H9 (cell line): ENCODE data around the gene PRTFDC1. TPM values are rescaled to one million over a fixed set of nuclear protein-coding genes. Genes with fewer than 3 reads are reported as not detected.

Experiments
- DNase-seq: peaks from one replicate; pipeline ENCODE4 v3.0.0-alpha.2; 2017
- H2AFZ ChIP-seq: one replicate; pipeline ENCODE4 v1.6.1; 2013; ENCODE audit warnings: mild to moderate bottlenecking, low read length, control low read depth, moderate library complexity
- H2AK5ac ChIP-seq: 2 replicates; pipeline ENCODE4 v1.6.1; 2013; ENCODE audit warnings: low read length, control low read depth, mixed read lengths; ENCODE audit not compliant: insufficient read length
- H2BK120ac ChIP-seq: one replicate; pipeline ENCODE4 v1.6.1; 2013; ENCODE audit warnings: low read depth, mild to moderate bottlenecking, low read length, control low read depth, inconsistent platforms; ENCODE audit not compliant: poor library complexity, severe bottlenecking
- H2BK12ac ChIP-seq: 2 replicates; pipeline ENCODE4 v1.6.1; 2013; ENCODE audit warnings: low read length, control low read depth, mixed read lengths, low read depth; ENCODE audit not compliant: insufficient read length
- H2BK15ac ChIP-seq: 2 replicates; pipeline ENCODE4 v1.6.1; 2013; ENCODE audit warnings: low read depth, low read length, control low read depth
- H2BK20ac ChIP-seq: one replicate; pipeline ENCODE4 v1.6.1; 2013; ENCODE audit warnings: low read depth, mild to moderate bottlenecking, low read length, control low read depth, inconsistent platforms; ENCODE audit not compliant: poor library complexity, severe bottlenecking
- H2BK5ac ChIP-seq: 2 replicates; pipeline ENCODE4 v1.6.1; 2013; ENCODE audit warnings: low read length, control low read depth, mixed read lengths; ENCODE audit not compliant: insufficient read length
- H3K14ac ChIP-seq: 2 replicates; pipeline ENCODE4 v1.6.1; 2013; ENCODE audit warnings: low read length, control low read depth; ENCODE audit not compliant: insufficient read depth
- H3K18ac ChIP-seq: 2 replicates; pipeline ENCODE4 v1.6.1; 2013; ENCODE audit warnings: low read depth, mild to moderate bottlenecking, mixed read lengths, low read length, control low read depth; ENCODE audit not compliant: insufficient read length
- H3K23ac ChIP-seq: 2 replicates; pipeline ENCODE4 v1.6.1; 2013; ENCODE audit warnings: low read length, control low read depth, mixed read lengths, low read depth; ENCODE audit not compliant: insufficient read length
- H3K23me2 ChIP-seq: 2 replicates; pipeline ENCODE4 v1.6.1; 2013; ENCODE audit warnings: low read depth, mild to moderate bottlenecking, mixed read lengths, low read length, control low read depth; ENCODE audit not compliant: insufficient read length, poor library complexity, severe bottlenecking
- H3K27ac ChIP-seq: 2 replicates; pipeline ENCODE4 v1.5.1; 2013; ENCODE audit warnings: low read length, control low read depth, mixed read lengths, low read depth; ENCODE audit not compliant: insufficient read length
- H3K27me3 ChIP-seq: 2 replicates; pipeline ENCODE4 v1.6.1; 2013; ENCODE audit warnings: low read length, control low read depth, inconsistent platforms; ENCODE audit not compliant: insufficient read depth
- H3K4ac ChIP-seq: 2 replicates; pipeline ENCODE4 v1.6.1; 2013; ENCODE audit warnings: low read depth, mild to moderate bottlenecking, control low read depth, inconsistent platforms, low read length, moderate library complexity
- H3K4me1 ChIP-seq: 2 replicates; pipeline ENCODE4 v1.6.1; 2013; ENCODE audit warnings: low read length, control low read depth, inconsistent platforms; ENCODE audit not compliant: insufficient read depth
- H3K4me2 ChIP-seq: 2 replicates; pipeline ENCODE4 v1.6.1; 2013; ENCODE audit warnings: low read length, control low read depth, mixed read lengths; ENCODE audit not compliant: insufficient read length, insufficient read depth
- H3K56ac ChIP-seq: 2 replicates; pipeline ENCODE4 v1.6.1; 2013; ENCODE audit warnings: low read depth, mild to moderate bottlenecking, mixed read lengths, low read length, control low read depth; ENCODE audit not compliant: insufficient read length
- H3K79me1 ChIP-seq: 2 replicates; pipeline ENCODE4 v1.6.1; 2013; ENCODE audit warnings: low read depth, mild to moderate bottlenecking, moderate library complexity, low read length, control low read depth, inconsistent platforms; ENCODE audit not compliant: insufficient read depth, poor library complexity, severe bottlenecking
- H3K79me2 ChIP-seq: 2 replicates; pipeline ENCODE4 v1.6.1; 2013; ENCODE audit warnings: low read length, control low read depth, inconsistent platforms; ENCODE audit not compliant: insufficient read depth
- H3K9ac ChIP-seq: 2 replicates; pipeline ENCODE4 v1.6.1; 2013; ENCODE audit warnings: low read length, control low read depth, mixed read lengths; ENCODE audit not compliant: insufficient read length; ENCODE audit errors: extremely low read depth
- H3K9me3 ChIP-seq: one replicate; pipeline ENCODE4 v1.6.1; 2013; ENCODE audit warnings: low read depth, low read length, inconsistent platforms; ENCODE audit not compliant: control insufficient read depth
- H3T11ph ChIP-seq: one replicate; pipeline ENCODE4 v1.6.1; 2013; ENCODE audit warnings: mild to moderate bottlenecking, low read length, control low read depth, inconsistent platforms
- H4K20me1 ChIP-seq: one replicate; pipeline ENCODE4 v1.6.1; 2013; ENCODE audit not compliant: control insufficient read depth, insufficient read length, insufficient read depth
- H4K5ac ChIP-seq: 2 replicates; pipeline ENCODE4 v1.6.1; 2013; ENCODE audit warnings: low read depth, mild to moderate bottlenecking, mixed read lengths, low read length, control low read depth; ENCODE audit not compliant: insufficient read length
- H4K8ac ChIP-seq: replicated peaks from 2 replicates; pipeline ENCODE4 v1.6.1; 2013; ENCODE audit warnings: low read length, control low read depth, mixed read lengths, low read depth; ENCODE audit not compliant: insufficient read length
- H4K91ac ChIP-seq: 2 replicates; pipeline ENCODE4 v1.6.1; 2013; ENCODE audit warnings: low read depth, mild to moderate bottlenecking, moderate library complexity, mixed read lengths, low read length, control low read depth; ENCODE audit not compliant: insufficient read length
- H3K27ac Mint-ChIP-seq, 3 experiments: 2 replicates in 2 of 3; 3 replicates in 1 of 3; pipeline ENCODE4 v1.8.0; 2020 to 2021; ENCODE audit warnings: mixed read lengths in 3 of 3, mild to moderate bottlenecking in 1 of 3, moderate library complexity in 1 of 3
- H3K27me3 Mint-ChIP-seq: 2 replicates; pipeline ENCODE4 v1.8.0; 2021; ENCODE audit warnings: low read depth, mild to moderate bottlenecking, moderate library complexity, mixed read lengths
- H3K36me3 Mint-ChIP-seq, 3 experiments: 2 replicates in 2 of 3; 3 replicates in 1 of 3; pipeline ENCODE4 v1.8.0; 2020 to 2021; ENCODE audit warnings: low read depth in 3 of 3, mixed read lengths in 3 of 3; ENCODE audit not compliant: insufficient read depth in 1 of 3
- H3K4me1 Mint-ChIP-seq, 2 experiments: 2 replicates each; pipeline ENCODE4 v1.8.0; 2020; ENCODE audit warnings: mixed read lengths in 2 of 2
- H3K4me3 Mint-ChIP-seq, 2 experiments: 2 replicates in 1 of 2; 3 replicates in 1 of 2; pipeline ENCODE4 v1.8.0; 2020 to 2021; ENCODE audit warnings: mild to moderate bottlenecking in 2 of 2, mixed read lengths in 2 of 2, moderate library complexity in 1 of 2
- H3K9me3 Mint-ChIP-seq, 2 experiments: 2 replicates in 1 of 2; 3 replicates in 1 of 2; pipeline ENCODE4 v1.8.0; 2020; ENCODE audit warnings: mild to moderate bottlenecking in 2 of 2, mixed read lengths in 2 of 2, moderate library complexity in 1 of 2
- WGBS: extraction: QIAGEN DNeasy Blood & Tissue Kit; methylation state at CpG from one replicate; pipeline ENCODE4 v1.1.7; 2013; ENCODE audit warnings: missing lambda C conversion rate, low lambda C conversion rate, mixed read lengths; ENCODE audit not compliant: insufficient read length; ENCODE audit errors: extremely low coverage; 5-methylcytosine and 5-hydroxymethylcytosine counted together
- total RNA-seq: library from RNA; stranded (reverse); gene quantifications from 2 replicates; pipeline ENCODE4 v1.2.1, GENCODE V29; 2021
- TF ChIP-seq, protein P1 (sequence below): fragments of 200-600 bp; sonication (generic); conservative IDR thresholded peaks from 3 replicates; pipeline ENCODE4 v1.8.0; 2021; ENCODE audit warnings: antibody characterized with exemption, mild to moderate bottlenecking

PRTFDC1 gene
- total RNA-seq, 1 experiment from 2014 or later, result 7.5 TPM

DNA sequence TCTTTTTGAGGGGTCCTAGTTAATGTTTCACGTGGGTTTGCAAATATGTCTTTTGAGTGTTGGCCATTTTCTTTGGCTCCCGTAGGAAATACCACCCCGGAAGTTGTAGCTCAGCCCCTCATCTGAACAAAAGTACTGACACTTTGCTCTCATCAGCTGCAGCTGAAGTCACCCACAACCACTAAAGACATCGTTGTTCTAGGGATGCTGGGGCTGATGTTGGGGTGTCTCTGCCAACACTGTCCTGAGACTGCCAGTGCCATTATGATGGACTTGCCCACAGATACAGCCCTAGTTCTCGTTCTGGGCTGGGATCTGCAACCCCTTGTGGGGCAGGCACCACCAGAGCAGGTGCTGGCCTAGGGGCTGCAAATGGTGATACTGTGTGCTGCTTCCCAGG, 146.1 kb downstream of the PRTFDC1 start:
- no peak overlapping the region for H3K4me3 Mint-ChIP-seq
- H3K27me3 Mint-ChIP-seq, result no peaks in the 10 kb centered on the region
- H3K4me1 Mint-ChIP-seq, result peaks cover 3 to 8% of the 10 kb centered on the region in 2 experiments; a peak in 2 of 4 replicates
- Histone ChIP-seq H3K79me1 (no peaks in the 10 kb centered on the region), H3K23ac (no peak overlapping the region), H3K18ac (no peak overlapping the region), H2BK120ac (no peak overlapping the region), H2BK15ac (no peak overlapping the region), H3K4ac (no peak overlapping the region), H4K20me1 (no peaks in the 10 kb centered on the region), H4K5ac (no peak overlapping the region), H3K4me2 (no peak overlapping the region), H3T11ph (no peak overlapping the region), H3K56ac (no peak overlapping the region), H3K14ac (no peak overlapping the region), H4K91ac (no peak overlapping the region), H3K27ac (no peak overlapping the region), H4K8ac (no peak overlapping the region), H3K9ac (no peak overlapping the region), H3K4me1 (no peaks in the 10 kb centered on the region), H3K79me2 (no peaks in the 10 kb centered on the region), H3K9me3 (no peaks in the 10 kb centered on the region), H3K23me2 (no peaks in the 10 kb centered on the region), H2BK5ac (no peak overlapping the region), H2BK12ac (no peak overlapping the region), H2AFZ (no peak overlapping the region), H3K27me3 (no peaks in the 10 kb centered on the region), H2BK20ac (no peak overlapping the region), H2AK5ac (no peak overlapping the region)
- no peaks in the 10 kb centered on the region for H3K9me3 Mint-ChIP-seq
- no CpG with 5 or more reads among the region's 5 CpGs for WGBS
- H3K36me3 Mint-ChIP-seq, result no peaks in the 10 kb centered on the region
- TF ChIP-seq, protein P1, sequence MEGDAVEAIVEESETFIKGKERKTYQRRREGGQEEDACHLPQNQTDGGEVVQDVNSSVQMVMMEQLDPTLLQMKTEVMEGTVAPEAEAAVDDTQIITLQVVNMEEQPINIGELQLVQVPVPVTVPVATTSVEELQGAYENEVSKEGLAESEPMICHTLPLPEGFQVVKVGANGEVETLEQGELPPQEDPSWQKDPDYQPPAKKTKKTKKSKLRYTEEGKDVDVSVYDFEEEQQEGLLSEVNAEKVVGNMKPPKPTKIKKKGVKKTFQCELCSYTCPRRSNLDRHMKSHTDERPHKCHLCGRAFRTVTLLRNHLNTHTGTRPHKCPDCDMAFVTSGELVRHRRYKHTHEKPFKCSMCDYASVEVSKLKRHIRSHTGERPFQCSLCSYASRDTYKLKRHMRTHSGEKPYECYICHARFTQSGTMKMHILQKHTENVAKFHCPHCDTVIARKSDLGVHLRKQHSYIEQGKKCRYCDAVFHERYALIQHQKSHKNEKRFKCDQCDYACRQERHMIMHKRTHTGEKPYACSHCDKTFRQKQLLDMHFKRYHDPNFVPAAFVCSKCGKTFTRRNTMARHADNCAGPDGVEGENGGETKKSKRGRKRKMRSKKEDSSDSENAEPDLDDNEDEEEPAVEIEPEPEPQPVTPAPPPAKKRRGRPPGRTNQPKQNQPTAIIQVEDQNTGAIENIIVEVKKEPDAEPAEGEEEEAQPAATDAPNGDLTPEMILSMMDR, result no peak
- DNase-seq, result no peak
- no peak overlapping the region for H3K27ac Mint-ChIP-seq
